MM.1S (cell line): ENCODE data around the gene TNNC1.

ENCODE experiments used
- DNase-seq: peaks from one replicate; pipeline ENCODE4 v3.0.0-alpha.2; 2015
- H2AFZ ChIP-seq: fragments of 300-600 bp; sonication (generic); 2 replicates; pipeline ENCODE4 v1.6.0; 2016; ENCODE audit warnings: antibody characterized with exemption, low read length
- H3F3A ChIP-seq: fragments of 300-600 bp; sonication (generic); 2 replicates; pipeline ENCODE4 v1.6.1; 2016; ENCODE audit warnings: mild to moderate bottlenecking, antibody characterized with exemption, low read length, moderate library complexity, mixed read lengths; ENCODE audit not compliant: insufficient read depth
- H3K27ac ChIP-seq: fragments of 300-600 bp; sonication (generic); 2 replicates; pipeline ENCODE4 v1.5.1; 2016; ENCODE audit warnings: mild to moderate bottlenecking, low read length
- H3K27me3 ChIP-seq: fragments of 300-600 bp; sonication (generic); replicated peaks from 2 replicates; pipeline ENCODE4 v1.6.0; 2016; ENCODE audit warnings: low read length; ENCODE audit not compliant: insufficient read depth
- H3K36me3 ChIP-seq: fragments of 300-600 bp; sonication (generic); replicated peaks from 2 replicates; pipeline ENCODE4 v1.6.1; 2016; ENCODE audit warnings: mild to moderate bottlenecking, low read length, mixed read lengths; ENCODE audit not compliant: insufficient read depth
- H3K4me1 ChIP-seq: fragments of 300-600 bp; sonication (generic); 2 replicates; pipeline ENCODE4 v1.6.1; 2016; ENCODE audit warnings: low read length, mixed read lengths
- H3K4me2 ChIP-seq: fragments of 300-600 bp; sonication (generic); 2 replicates; pipeline ENCODE4 v1.6.0; 2016; ENCODE audit warnings: low read depth, low read length
- H3K4me3 ChIP-seq: fragments of 300-600 bp; sonication (generic); 2 replicates; pipeline ENCODE4 v1.5.1; 2016; ENCODE audit warnings: low read length, mixed read lengths
- H3K79me2 ChIP-seq: fragments of 300-600 bp; sonication (generic); 2 replicates; pipeline ENCODE4 v1.6.1; 2016; ENCODE audit warnings: mixed run types, low read length, mixed read lengths
- H3K9ac ChIP-seq: fragments of 300-600 bp; sonication (generic); 2 replicates; pipeline ENCODE4 v1.6.1; 2016; ENCODE audit warnings: low read length, mixed read lengths
- H3K9me2 ChIP-seq: fragments of 300-600 bp; sonication (generic); replicated peaks from 2 replicates; pipeline ENCODE4 v1.6.1; 2016; ENCODE audit warnings: mild to moderate bottlenecking, low read length, mixed read lengths; ENCODE audit not compliant: insufficient read depth
- H3K9me3 ChIP-seq: fragments of 300-600 bp; sonication (generic); replicated peaks from 2 replicates; pipeline ENCODE4 v1.6.1; 2016; ENCODE audit warnings: mild to moderate bottlenecking, low read length, mixed read lengths; ENCODE audit not compliant: insufficient read depth
- H4K20me1 ChIP-seq: fragments of 300-600 bp; sonication (generic); 2 replicates; pipeline ENCODE4 v1.6.1; 2016; ENCODE audit warnings: mild to moderate bottlenecking, low read length, moderate library complexity, mixed read lengths; ENCODE audit not compliant: insufficient read depth
- EZH2 ChIP-seq: fragments of 300-600 bp; sonication (generic); optimal IDR thresholded peaks from 2 replicates; pipeline ENCODE3; 2017; ENCODE audit warnings: low read depth, mild to moderate bottlenecking, antibody characterized with exemption, low read length, mixed read lengths
- EZH2phosphoT487 ChIP-seq: fragments of 300-600 bp; sonication (generic); IDR thresholded peaks from 2 replicates; pipeline ENCODE4 v1.6.1; 2018; ENCODE audit warnings: antibody characterized with exemption, low read length
- TF ChIP-seq, protein P1 (sequence below): fragments of 300-600 bp; sonication (generic); IDR thresholded peaks from 2 replicates; pipeline ENCODE4 v1.5.1; 2016; ENCODE audit warnings: antibody characterized with exemption, low read length, mixed read lengths

TNNC1 gene

DNA sequence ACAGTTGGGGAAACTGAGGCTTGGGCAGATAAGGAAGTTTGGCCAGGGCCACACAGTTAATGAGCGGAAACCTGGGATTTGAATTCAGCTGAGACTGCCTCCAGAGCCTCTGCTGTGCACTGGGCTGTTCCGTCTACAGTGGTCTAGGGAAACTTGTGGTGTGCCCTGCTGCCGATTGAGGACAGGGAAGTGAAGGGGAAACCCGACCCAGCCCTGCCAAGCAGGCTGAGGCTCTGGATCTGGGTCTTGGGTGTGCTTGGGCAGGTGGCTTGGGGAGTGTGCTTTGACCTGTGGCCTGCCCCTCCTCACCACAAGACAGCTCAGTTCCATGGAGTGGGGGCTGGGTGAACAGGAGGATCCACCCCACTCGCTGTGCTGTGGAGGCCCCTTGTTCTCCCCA, 19.2 kb upstream of the TNNC1 start:
- Histone ChIP-seq H3K4me2 (no peak overlapping the region), H3K27ac (no peak overlapping the region), H4K20me1 (no peaks in the 10 kb centered on the region), H3K9me2 (no peaks in the 10 kb centered on the region), H3K27me3 (no peaks in the 10 kb centered on the region), H3K4me1 (no peaks in the 10 kb centered on the region), H3K36me3 (no peaks in the 10 kb centered on the region), H3K4me3 (no peak overlapping the region), H3F3A (no peaks in the 10 kb centered on the region), H2AFZ (no peak overlapping the region), H3K79me2 (no peaks in the 10 kb centered on the region), H3K9me3 (no peaks in the 10 kb centered on the region), H3K9ac (no peak overlapping the region)
- DNase-seq = no peak
- TF ChIP-seq, protein P1, sequence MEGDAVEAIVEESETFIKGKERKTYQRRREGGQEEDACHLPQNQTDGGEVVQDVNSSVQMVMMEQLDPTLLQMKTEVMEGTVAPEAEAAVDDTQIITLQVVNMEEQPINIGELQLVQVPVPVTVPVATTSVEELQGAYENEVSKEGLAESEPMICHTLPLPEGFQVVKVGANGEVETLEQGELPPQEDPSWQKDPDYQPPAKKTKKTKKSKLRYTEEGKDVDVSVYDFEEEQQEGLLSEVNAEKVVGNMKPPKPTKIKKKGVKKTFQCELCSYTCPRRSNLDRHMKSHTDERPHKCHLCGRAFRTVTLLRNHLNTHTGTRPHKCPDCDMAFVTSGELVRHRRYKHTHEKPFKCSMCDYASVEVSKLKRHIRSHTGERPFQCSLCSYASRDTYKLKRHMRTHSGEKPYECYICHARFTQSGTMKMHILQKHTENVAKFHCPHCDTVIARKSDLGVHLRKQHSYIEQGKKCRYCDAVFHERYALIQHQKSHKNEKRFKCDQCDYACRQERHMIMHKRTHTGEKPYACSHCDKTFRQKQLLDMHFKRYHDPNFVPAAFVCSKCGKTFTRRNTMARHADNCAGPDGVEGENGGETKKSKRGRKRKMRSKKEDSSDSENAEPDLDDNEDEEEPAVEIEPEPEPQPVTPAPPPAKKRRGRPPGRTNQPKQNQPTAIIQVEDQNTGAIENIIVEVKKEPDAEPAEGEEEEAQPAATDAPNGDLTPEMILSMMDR = no peak
- TF ChIP-seq EZH2 (no peak), EZH2phosphoT487 (no peak)

DNA sequence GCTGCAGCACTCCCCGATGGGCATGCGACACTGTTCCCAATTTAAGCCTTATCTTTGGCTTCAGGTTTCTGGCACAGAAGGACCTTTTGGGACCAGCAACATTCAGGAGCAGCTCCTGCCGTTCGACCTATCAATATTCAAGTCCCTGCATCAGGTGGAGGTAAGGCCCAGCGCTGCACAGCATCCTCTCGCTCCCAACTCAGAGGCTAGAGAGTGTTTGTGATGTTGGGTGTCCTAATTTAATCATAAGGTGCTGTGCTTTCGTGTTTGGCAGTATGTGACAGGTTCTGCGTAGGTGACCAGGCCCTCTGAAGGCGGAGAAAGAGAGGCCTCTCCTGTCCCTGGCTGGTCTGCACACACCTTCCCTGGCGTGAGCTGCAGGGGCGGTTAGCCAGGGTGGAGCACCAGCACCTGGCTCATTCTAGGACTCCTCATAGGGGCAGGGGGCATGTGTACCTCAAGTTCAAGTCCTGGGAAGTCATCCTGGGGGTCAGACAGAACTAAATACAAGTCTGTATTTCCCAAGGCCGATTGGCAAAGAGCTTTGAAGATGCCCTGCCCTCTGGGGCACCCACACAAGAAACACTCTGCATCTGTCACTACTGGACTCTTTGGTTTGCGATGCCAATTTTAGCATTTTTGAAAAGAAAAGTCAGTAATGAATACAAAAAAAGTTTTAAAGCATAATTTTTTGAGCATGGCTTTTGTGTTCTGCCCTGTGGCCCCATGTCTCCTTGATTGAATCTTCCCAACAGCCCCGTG, 18.6 kb upstream of the TNNC1 start:
- TF ChIP-seq EZH2 = no peak
- no peak overlapping the region for H2AFZ ChIP-seq
- no peaks in the 10 kb centered on the region for H3K9me3 ChIP-seq
- H3K79me2 ChIP-seq = no peaks in the 10 kb centered on the region
- no peak overlapping the region for H3K27ac ChIP-seq
- no peaks in the 10 kb centered on the region for H3K36me3 ChIP-seq
- H3K4me3 ChIP-seq = no peak overlapping the region
- no peaks in the 10 kb centered on the region for H3F3A ChIP-seq
- no peaks in the 10 kb centered on the region for H3K27me3 ChIP-seq
- no peaks in the 10 kb centered on the region for H3K4me1 ChIP-seq
- no peak for DNase-seq
- no peaks in the 10 kb centered on the region for H3K9me2 ChIP-seq
- H3K9ac ChIP-seq = no peak overlapping the region
- no peaks in the 10 kb centered on the region for H4K20me1 ChIP-seq
- no peak overlapping the region for H3K4me2 ChIP-seq

DNA sequence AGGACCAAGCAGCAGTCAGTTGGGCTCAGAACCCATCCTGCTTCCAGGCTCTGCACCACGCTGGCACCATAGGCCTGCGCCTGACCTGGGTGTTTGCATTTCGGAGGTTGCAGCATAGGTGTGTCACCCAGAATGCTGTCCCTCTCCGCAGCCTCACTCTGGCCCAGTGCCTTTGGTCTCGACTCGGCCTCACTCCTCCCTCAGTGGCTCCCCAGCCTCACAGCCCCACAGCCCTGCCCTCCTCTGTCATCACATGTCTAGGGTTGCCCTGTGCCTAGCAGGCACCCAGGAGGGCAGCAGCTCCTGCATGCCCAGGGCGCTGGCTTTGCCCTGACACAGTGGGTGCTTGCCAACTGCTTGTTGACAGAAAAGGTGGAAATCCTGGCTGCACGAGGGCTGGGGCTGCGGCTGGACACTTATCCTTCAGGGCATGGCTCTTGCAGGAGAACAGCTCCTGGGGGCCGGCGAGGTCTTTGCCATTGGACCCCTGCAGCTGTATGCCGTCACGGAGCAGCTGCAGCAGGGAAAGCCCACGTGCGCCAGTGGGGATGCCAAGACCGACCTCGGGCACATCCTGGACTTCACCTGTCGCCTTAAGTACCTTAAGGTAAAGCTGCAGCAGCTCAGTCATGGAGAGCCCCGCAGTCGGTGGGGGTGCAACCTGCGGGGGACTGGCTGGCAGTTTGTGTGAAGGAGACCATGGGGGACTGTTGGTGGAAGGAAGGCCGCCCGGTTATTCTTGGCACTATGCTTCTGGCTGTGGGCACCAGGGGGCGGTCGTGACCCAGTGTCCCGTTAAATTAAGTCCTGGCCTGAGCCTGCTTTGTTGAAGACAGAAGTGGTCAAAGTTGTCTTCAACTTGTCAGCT, 17.8 kb upstream of the TNNC1 start:
- H3K27me3 ChIP-seq = no peaks in the 10 kb centered on the region
- H3K4me2 ChIP-seq = no peak overlapping the region
- H3K4me3 ChIP-seq = no peak overlapping the region
- peak; percentile 37 for DNase-seq
- H4K20me1 ChIP-seq = no peaks in the 10 kb centered on the region
- no peak for TF ChIP-seq EZH2
- TF ChIP-seq, protein P1 = peak; percentile 70
- no peaks in the 10 kb centered on the region for H3K4me1 ChIP-seq
- no peaks in the 10 kb centered on the region for H3F3A ChIP-seq
- H2AFZ ChIP-seq = no peak overlapping the region
- H3K36me3 ChIP-seq = no peaks in the 10 kb centered on the region
- no peaks in the 10 kb centered on the region for H3K9me3 ChIP-seq
- no peaks in the 10 kb centered on the region for H3K79me2 ChIP-seq
- no peak overlapping the region for H3K9ac ChIP-seq
- H3K9me2 ChIP-seq = no peaks in the 10 kb centered on the region
- H3K27ac ChIP-seq = no peak overlapping the region

GRCh38 chr3:52470920-52471319, 17.1 kb upstream of the TNNC1 start:
- Histone ChIP-seq H4K20me1 (no peaks in the 10 kb centered on the region), H3K27me3 (no peaks in the 10 kb centered on the region), H3K36me3 (no peaks in the 10 kb centered on the region), H3K9me2 (no peaks in the 10 kb centered on the region), H3K79me2 (no peaks in the 10 kb centered on the region), H3K9me3 (no peaks in the 10 kb centered on the region), H3K27ac (no peak overlapping the region), H3K4me3 (no peak overlapping the region), H3F3A (no peaks in the 10 kb centered on the region), H2AFZ (no peak overlapping the region), H3K4me1 (no peaks in the 10 kb centered on the region), H3K9ac (no peak overlapping the region), H3K4me2 (no peak overlapping the region)
- TF ChIP-seq, protein P1 = no peak
- no peak for TF ChIP-seq EZH2
- no peak for TF ChIP-seq EZH2phosphoT487
- no peak for DNase-seq
